ENCODE measurements around the gene NAT14. TPM values are rescaled to one million over a fixed set of nuclear protein-coding genes. Genes with fewer than 3 reads are reported as not detected.
A peak's percentile ranks its signal among the peaks of the same experiment; 100 is the strongest.

NAT14 gene
- polyA plus RNA-seq, 2 of the 4 experiments (the other 2 are of a cell fraction): 16.8 to 50.3 TPM

GRCh38 chr19:55457683-55458457 lies 27.1 kb upstream of the NAT14 start:
- Histone ChIP-seq H3K4me2 (no peak overlapping the region), H3K9me3 (no peaks in the 10 kb centered on the region), H3K4me1 (peaks cover 27% of the 10 kb centered on the region), H3K27ac (no peak overlapping the region), H3K4me3 (no peak overlapping the region)
- TF ChIP-seq CHD2 (IDR thresholded peaks at IDR 0.05; ENCODE audit: low read length, partially characterized antibody): no peak
- no peak for TF ChIP-seq RCOR1 (IDR thresholded peaks at IDR 0.05; ENCODE audit: low read depth, low read length)
- no peak for TF ChIP-seq NFE2L2 (conservative IDR thresholded peaks at IDR 0.05; ENCODE audit: low read length)
- no peak for TF ChIP-seq NR3C1 (IDR thresholded peaks at IDR 0.05)
- no peak for TF ChIP-seq HDAC2 (IDR thresholded peaks at IDR 0.05)
- TF ChIP-seq E2F6 (IDR thresholded peaks at IDR 0.05; ENCODE audit: borderline replicate concordance, low read depth): no peak
- no peak for TF ChIP-seq ZFP36 (IDR thresholded peaks at IDR 0.05; ENCODE audit: borderline replicate concordance, partially characterized antibody)
- no peak for TF ChIP-seq PBX3 (IDR thresholded peaks at IDR 0.05)
- 88% methylated on average over 16 of the region's 16 CpGs for WGBS (ENCODE audit: missing lambda C conversion rate)
- POLR2A ChIA-PET: no interaction called here
- DNase-seq (ENCODE audit: low read depth in 1 of 2, low spot score in 1 of 2) (no peak), FAIRE-seq (no peak), ATAC-seq (no peak)
- CTCF ChIA-PET: interaction anchor here (0.8 to 5.6 kb wide), 7 partner anchors 10 to 317 kb away, joined by 3 to 35 read pairs (median 14); no protein-coding TSS in a partner anchor

- TF ChIP-seq RNF2 (IDR thresholded peaks at IDR 0.05; ENCODE audit: borderline replicate concordance, low read depth): no peak
- TF ChIP-seq E2F6 (IDR thresholded peaks at IDR 0.05; ENCODE audit: borderline replicate concordance, low read depth): no peak
- no peak for TF ChIP-seq PBX3 (IDR thresholded peaks at IDR 0.05)
- TF ChIP-seq FOSL2 (IDR thresholded peaks at IDR 0.05): no peak
- TF ChIP-seq FOSL2 (CRISPR knock-in tag; IDR thresholded peaks at IDR 0.05): no peak
- no peak for TF ChIP-seq HOXA7 (CRISPR knock-in tag; IDR thresholded peaks at IDR 0.05)
- no peak for TF ChIP-seq HMGXB4 (CRISPR knock-in tag; IDR thresholded peaks at IDR 0.05; ENCODE audit: borderline replicate concordance)
- no peaks in the 10 kb centered on the region for H3K9me3 ChIP-seq
- peaks cover 14% of the 10 kb centered on the region; the same call in 2 of the 3 replicates for H3K4me1 ChIP-seq
- ChIA-PET CTCF (interaction anchor here (1.1 to 5.6 kb wide), 7 partner anchors 8 to 318 kb away, joined by 3 to 35 read pairs (median 14); no protein-coding TSS in a partner anchor), POLR2A (interaction anchor here (1.6 kb wide), 1 partner anchor 16 kb away, joined by 5 read pairs; the partner anchor contains the start of gene ZNF628)
- no peak overlapping the region for H3K4me3 ChIP-seq
- WGBS (ENCODE audit: missing lambda C conversion rate): 76% methylated on average over 8 of the region's 8 CpGs
- FAIRE-seq (no peak), ATAC-seq (no peak), DNase-seq (ENCODE audit: low read depth in 1 of 2, low spot score in 1 of 2) (no peak)
- no peak overlapping the region for H3K27ac ChIP-seq
- H3K4me2 ChIP-seq: no peak overlapping the region
Measured at GRCh38 chr19:55459551-55459949, 25.4 kb upstream of the NAT14 start.

- Histone ChIP-seq H3K9me3 (no peaks in the 10 kb centered on the region), H3K4me2 (peak overlapping the region; percentile 92), H3K4me1 (peaks cover 14% of the 10 kb centered on the region; the same call in 2 of the 3 replicates), H3K4me3 (no peak overlapping the region), H3K27ac (no peak overlapping the region; a peak in 1 of 6 replicates)
- ATAC-seq (no peak), DNase-seq (ENCODE audit: low read depth in 1 of 2, low spot score in 1 of 2) (no peak), FAIRE-seq (peak; percentile 51)
- ChIA-PET POLR2A (interaction anchor here (1.6 kb wide), 1 partner anchor 16 kb away, joined by 5 read pairs; the partner anchor contains the start of gene ZNF628), CTCF (interaction anchor here (0.9 to 5.6 kb wide), 8 partner anchors 8 to 319 kb away, joined by 3 to 35 read pairs (median 10); partner anchors contain the start of gene SHISA7)
- WGBS (ENCODE audit: missing lambda C conversion rate): 72% methylated on average over 16 of the region's 16 CpGs
- no peak for TF ChIP-seq PHF8 (IDR thresholded peaks at IDR 0.05; ENCODE audit: borderline replicate concordance, low read depth)
- TF ChIP-seq POLR2A (IDR thresholded peaks at IDR 0.05; ENCODE audit: low read length): no peak
- no peak for TF ChIP-seq PBX3 (IDR thresholded peaks at IDR 0.05)
- no peak for TF ChIP-seq MAFK (IDR thresholded peaks at IDR 0.05; ENCODE audit: partially characterized antibody)
- TF ChIP-seq REST (IDR thresholded peaks at IDR 0.05): no peak
- no peak for TF ChIP-seq CHD2 (IDR thresholded peaks at IDR 0.05; ENCODE audit: low read length, partially characterized antibody)
- TF ChIP-seq FOXS1 (CRISPR knock-in tag; IDR thresholded peaks at IDR 0.05): no peak
- no peak for TF ChIP-seq ZC3H11A (IDR thresholded peaks at IDR 0.05)
Measured at GRCh38 chr19:55459950-55460657, 24.9 kb upstream of the NAT14 start.
